Measurements from ENCODE around the gene SULT2B1.
A peak's percentile ranks its signal among the peaks of the same experiment; 100 is the strongest.

Gene SULT2B1

DNA sequence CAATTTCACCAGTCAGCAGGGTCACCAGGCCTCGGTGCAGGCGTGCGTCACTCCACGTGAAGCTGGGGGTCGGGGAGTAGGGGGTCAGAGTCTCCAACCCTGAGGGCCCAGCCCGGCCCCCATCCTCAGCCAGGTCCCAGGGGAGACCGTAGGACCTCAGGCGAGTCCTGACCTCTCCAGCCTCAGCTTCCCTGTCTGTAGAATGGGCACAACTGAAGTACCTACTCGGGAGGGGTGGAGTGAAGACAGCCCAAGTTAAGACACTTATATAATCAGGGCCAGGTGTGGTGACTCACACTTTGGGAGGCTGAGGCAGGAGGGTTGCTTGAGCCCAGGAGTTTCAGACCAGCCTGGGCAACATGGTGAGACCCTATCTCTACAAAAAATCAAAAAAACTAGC, 51.9 kb downstream of the SULT2B1 start:
- in situ Hi-C loops (cut with HindIII; ENCODE audit: low sequenced_read_pairs), result no loop called here
- no peak for DNase-seq (ENCODE audit: low read depth, low spot score)
- no peak overlapping the region for H3K4me3 ChIP-seq (ENCODE audit: low read depth, low read length)
- TF ChIP-seq, protein P1, sequence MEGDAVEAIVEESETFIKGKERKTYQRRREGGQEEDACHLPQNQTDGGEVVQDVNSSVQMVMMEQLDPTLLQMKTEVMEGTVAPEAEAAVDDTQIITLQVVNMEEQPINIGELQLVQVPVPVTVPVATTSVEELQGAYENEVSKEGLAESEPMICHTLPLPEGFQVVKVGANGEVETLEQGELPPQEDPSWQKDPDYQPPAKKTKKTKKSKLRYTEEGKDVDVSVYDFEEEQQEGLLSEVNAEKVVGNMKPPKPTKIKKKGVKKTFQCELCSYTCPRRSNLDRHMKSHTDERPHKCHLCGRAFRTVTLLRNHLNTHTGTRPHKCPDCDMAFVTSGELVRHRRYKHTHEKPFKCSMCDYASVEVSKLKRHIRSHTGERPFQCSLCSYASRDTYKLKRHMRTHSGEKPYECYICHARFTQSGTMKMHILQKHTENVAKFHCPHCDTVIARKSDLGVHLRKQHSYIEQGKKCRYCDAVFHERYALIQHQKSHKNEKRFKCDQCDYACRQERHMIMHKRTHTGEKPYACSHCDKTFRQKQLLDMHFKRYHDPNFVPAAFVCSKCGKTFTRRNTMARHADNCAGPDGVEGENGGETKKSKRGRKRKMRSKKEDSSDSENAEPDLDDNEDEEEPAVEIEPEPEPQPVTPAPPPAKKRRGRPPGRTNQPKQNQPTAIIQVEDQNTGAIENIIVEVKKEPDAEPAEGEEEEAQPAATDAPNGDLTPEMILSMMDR (IDR thresholded peaks at IDR 0.05; ENCODE audit: low read depth, low read length), result no peak

DNA sequence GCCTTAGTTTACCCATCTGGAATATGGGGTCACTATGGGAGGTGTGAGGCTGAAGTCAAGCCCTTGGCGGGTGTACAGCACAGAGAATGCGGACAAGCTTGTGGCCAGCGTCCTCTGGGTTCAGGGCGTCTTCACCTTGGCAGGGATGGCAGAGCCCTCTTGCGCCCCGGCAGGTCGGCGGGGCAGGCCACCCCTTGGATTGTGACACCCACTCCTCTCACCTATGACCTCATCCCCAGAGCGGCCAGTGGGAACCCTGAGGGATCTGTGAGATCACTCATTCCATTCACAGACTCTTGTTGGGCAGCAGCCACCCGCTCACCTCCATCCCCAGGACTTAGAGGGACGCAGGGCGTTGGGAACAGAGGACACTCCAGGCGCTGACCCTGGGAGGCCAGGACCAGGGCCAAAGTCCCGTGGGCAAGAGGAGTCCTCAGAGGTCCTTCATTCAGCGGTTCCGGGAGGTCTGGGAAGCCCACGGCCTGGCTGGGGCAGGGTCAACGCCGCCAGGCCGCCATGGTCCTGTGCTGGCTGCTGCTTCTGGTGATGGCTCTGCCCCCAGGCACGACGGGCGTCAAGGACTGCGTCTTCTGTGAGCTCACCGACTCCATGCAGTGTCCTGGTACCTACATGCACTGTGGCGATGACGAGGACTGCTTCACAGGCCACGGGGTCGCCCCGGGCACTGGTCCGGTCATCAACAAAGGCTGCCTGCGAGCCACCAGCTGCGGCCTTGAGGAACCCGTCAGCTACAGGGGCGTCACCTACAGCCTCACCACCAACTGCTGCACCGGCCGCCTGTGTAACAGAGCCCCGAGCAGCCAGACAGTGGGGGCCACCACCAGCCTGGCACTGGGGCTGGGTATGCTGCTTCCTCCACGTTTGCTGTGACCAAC, 54.7 kb downstream of the SULT2B1 start, which contains the start of gene SPACA4:
SPACA4 (plus strand) TSS at position 280 of the 896 bp plus-strand sequence; CDS start at position 517, 237 bp downstream.
- in situ Hi-C loops (cut with HindIII; ENCODE audit: low sequenced_read_pairs), result no loop called here
- no peak within 1 kb of the TSS for H3K4me3 ChIP-seq (ENCODE audit: low read depth, low read length)
- TF ChIP-seq, protein P1 (IDR thresholded peaks at IDR 0.05; ENCODE audit: low read depth, low read length), result no peak
- no peak for DNase-seq (ENCODE audit: low read depth, low spot score)

DNA sequence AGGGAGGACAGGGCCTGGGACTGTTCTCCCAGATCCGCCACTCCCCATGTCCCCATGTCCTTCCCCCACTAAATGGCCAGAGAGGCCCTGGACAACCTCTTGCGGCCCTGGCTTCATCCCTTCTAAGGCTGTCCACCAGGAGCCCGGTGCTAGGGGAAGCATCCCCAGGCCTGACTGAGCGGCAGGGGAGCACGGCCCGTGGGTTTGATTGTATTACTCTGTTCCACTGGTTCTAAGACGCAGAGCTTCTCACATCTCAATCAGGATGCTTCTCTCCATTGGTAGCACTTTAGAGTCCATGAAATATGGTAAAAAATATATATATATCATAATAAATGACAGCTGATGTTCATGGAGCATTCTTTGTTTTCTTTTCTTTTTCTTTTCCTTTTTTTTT, 55.4 kb downstream of the SULT2B1 start:
- no peak for DNase-seq (ENCODE audit: low read depth, low spot score)
- TF ChIP-seq, protein P1 (IDR thresholded peaks at IDR 0.05; ENCODE audit: low read depth, low read length), result no peak
- in situ Hi-C loops (cut with HindIII; ENCODE audit: low sequenced_read_pairs), result no loop called here
- H3K4me3 ChIP-seq (ENCODE audit: low read depth, low read length), result no peak overlapping the region

DNA sequence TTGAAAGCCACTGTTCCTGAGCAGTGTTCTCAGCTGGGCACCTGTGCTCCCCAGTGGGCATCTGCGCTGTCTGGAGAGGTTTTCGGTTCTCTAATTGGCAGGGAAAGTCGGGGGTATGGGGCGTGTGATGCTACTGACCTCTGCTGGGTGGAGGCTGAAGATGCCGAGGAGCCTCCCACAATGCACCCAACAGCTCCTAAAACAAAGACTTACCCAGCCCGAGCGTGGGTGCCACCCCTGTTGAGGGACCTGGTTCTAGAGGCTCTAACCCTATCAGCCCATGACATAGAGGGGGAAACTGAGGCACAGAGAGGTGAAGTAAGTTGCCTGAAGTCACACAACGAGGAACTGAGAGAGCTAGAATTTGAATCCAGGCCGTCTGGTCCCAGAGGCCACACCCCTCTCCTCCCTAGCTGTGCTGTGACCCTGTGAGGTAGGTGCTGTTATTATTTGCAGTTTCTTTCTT, 56.9 kb downstream of the SULT2B1 start:
- TF ChIP-seq, protein P1 (IDR thresholded peaks at IDR 0.05; ENCODE audit: low read depth, low read length), result peak; percentile 73
- in situ Hi-C loops (cut with HindIII; ENCODE audit: low sequenced_read_pairs), result no loop called here
- no peak overlapping the region for H3K4me3 ChIP-seq (ENCODE audit: low read depth, low read length)
- peak; percentile 34 for DNase-seq (ENCODE audit: low read depth, low spot score)

DNA sequence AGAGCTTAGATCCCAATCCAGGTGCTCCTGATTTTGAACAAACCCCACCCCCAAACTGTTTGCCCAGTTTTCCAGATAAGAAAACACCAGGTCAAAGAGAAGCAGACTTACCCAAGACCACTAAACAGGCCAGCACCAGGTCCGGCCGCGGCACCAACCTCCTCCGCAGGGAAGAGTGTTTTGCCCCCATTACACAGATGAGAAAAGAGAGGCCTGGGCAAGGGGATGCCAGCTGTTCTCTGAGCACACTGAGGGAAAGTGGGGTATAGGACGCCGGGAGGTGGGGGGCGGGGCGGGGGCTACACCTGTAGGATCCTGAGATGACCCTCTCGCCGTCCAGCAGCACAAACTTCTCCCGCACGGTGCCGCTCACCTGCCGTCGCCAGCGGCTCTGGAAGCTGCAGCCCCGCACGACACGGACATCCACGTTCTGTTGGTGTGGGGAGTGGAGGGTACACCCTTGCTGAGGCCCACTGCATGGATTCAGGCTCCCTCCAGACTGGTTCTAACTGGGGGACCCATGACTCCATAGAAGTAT, 57.7 kb downstream of the SULT2B1 start:
- no peak for DNase-seq (ENCODE audit: low read depth, low spot score)
- in situ Hi-C loops (cut with HindIII; ENCODE audit: low sequenced_read_pairs), result no loop called here
- TF ChIP-seq, protein P1 (IDR thresholded peaks at IDR 0.05; ENCODE audit: low read depth, low read length), result no peak
- H3K4me3 ChIP-seq (ENCODE audit: low read depth, low read length), result no peak overlapping the region

DNA sequence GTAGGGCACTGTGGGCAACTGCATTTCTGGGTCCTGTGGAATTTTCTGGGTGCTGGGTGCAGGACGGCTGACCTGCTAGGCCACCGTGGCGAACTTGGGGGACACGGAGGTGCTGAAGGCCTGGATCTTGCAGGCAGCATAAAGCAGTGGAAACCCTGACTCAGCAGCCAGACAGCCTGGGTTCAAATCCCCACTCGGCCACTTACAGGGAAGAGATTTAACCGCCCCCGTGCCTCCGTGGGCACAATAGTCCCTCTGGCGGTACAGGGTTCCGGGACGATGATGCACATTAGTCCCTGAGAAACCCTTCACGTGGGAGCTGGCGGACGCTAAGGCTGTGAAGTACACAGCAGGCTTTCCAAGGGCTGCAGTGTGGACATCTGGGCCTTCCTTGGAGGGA, 59.9 kb downstream of the SULT2B1 start:
- H3K4me3 ChIP-seq (ENCODE audit: low read depth, low read length), result no peak overlapping the region
- in situ Hi-C loops (cut with HindIII; ENCODE audit: low sequenced_read_pairs), result no loop called here
- TF ChIP-seq, protein P1 (IDR thresholded peaks at IDR 0.05; ENCODE audit: low read depth, low read length), result no peak
- no peak for DNase-seq (ENCODE audit: low read depth, low spot score)
